Heart left ventricle (tissue), 13 donors: Measurements from ENCODE around the gene PSMB5.
A peak's percentile ranks its signal among the peaks of the same experiment; 100 is the strongest.

ENCODE experiments used
- POLR2A ChIP-seq, 2 donors: fragments of 450-650 bp; IDR thresholded peaks; one replicate each; pipeline ENCODE4 v1.6.1; 2017; ENCODE audit warnings: antibody characterized with exemption in 2 of 2, mild to moderate bottlenecking in 2 of 2, moderate library complexity in 2 of 2
- TF ChIP-seq, protein P1 (sequence below), 12 donors: fragments of 200-600 bp; sonication (generic) in 4 of 12; IDR thresholded peaks; one replicate each; pipeline versions ENCODE4 v1.5.0 to v1.8.0; 2018 to 2022; ENCODE audit warnings: antibody characterized with exemption in 12 of 12, mild to moderate bottlenecking in 5 of 12
- donor health status: ischemic (EF 13 %, LVEDD 7.1; RV severe dilation, severe dysfunction).
- donor health status: DM: no; HTN: yes; CAD: no.
- donor health status: DM: no; HTN: no; CAD: no.
- donor health status: ischemic (EF 25% LVEDD 6.9; RV normal size, moderate dysfunction).
- donor health status: ischemic (EF 25% LVEDD 5.7; RV mildly dilated, moderate dysfunction).
- donor health status: ischemic (EF 35%, LVEDD 5.7; RV mildly dilated, moderate dysfunction).
- donor health status: nonischemic (EF 11% LVEDD 7.7; RV severe dilation, severe dysfunction).
- donor health status: DM: yes; HTN: yes; CAD: no.
- donor health status: PGD.
- donor health status: ischemic (EF 29% LVEDD 5.4; RV normal size, mild dysfunction).
- donor health status: nonischemic (EF 23%, LVEDD 6.1; RV moderate dilation, normal function).

DNA sequence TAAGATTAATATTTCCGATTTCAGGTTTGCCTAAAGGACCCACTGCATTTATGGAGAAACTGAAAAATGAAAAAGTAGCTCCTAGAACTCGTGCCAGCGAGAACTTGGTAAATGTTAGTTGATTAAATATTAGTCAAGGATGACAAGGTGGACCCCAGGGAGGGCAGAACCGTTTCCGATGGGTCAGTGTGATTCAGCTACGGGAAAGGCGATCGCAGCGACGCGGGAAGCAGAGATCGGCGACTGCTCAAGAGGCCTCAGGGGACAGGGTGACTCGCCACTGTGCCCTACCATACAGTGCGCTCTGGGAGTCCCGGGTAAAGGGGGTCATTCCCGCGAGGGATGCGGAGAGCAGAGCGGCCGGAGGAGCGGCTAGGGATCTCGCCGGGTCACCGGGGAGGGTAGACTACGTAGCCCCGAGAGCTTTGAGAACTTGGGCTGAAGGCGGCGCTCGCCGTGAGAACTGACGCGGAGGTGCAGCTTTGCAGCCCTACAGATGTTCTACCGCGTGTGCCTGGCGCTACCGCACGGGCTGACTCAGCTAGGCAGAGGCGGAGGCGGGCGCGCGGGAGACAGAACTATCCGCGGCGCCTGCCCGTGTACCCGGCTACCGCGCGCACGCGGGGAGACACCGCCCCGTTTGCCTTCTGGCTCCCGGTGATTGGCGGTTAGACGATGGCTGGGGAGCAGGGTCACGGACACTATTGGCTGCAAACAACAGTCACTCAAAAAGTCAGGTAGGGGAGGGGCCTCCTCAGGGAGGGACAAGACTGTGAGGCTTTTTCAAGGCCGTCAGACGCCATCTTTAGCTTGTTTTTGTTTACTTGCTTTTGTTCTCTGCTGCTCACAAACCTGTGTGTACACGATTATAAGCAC, 27.9 kb downstream of the PSMB5 start:
- peak in 1 of 2 donors; percentile 92 for TF ChIP-seq POLR2A (IDR thresholded peaks at IDR 0.05)
- TF ChIP-seq, protein P1, sequence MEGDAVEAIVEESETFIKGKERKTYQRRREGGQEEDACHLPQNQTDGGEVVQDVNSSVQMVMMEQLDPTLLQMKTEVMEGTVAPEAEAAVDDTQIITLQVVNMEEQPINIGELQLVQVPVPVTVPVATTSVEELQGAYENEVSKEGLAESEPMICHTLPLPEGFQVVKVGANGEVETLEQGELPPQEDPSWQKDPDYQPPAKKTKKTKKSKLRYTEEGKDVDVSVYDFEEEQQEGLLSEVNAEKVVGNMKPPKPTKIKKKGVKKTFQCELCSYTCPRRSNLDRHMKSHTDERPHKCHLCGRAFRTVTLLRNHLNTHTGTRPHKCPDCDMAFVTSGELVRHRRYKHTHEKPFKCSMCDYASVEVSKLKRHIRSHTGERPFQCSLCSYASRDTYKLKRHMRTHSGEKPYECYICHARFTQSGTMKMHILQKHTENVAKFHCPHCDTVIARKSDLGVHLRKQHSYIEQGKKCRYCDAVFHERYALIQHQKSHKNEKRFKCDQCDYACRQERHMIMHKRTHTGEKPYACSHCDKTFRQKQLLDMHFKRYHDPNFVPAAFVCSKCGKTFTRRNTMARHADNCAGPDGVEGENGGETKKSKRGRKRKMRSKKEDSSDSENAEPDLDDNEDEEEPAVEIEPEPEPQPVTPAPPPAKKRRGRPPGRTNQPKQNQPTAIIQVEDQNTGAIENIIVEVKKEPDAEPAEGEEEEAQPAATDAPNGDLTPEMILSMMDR (IDR thresholded peaks at IDR 0.05): peak in 6 of 12 donors; percentile 14 to 50 (median 30)
